ENCODE data around the gene FGF14. TPM values are rescaled to one million over a fixed set of nuclear protein-coding genes. Genes with fewer than 3 reads are reported as not detected.
"Not testable (repeated sequence)": the region's sequence is repeated elsewhere in the genome, so short reads cannot be mapped to it uniquely, and the experiment has no call there.

Gene FGF14
- total RNA-seq, 3 donors from 2014 or later, result under 0.01 to 0.29 (median under 0.01) TPM

- no peak for TF ChIP-seq POLR2A (IDR thresholded peaks at IDR 0.05)
- no peaks in the 10 kb centered on the region for H3K4me1 ChIP-seq
- no peak for DNase-seq (ENCODE audit: low spot score in 2 of 2)
- no peaks in the 10 kb centered on the region for H3K9me3 ChIP-seq
- no peak overlapping the region for H3K4me3 ChIP-seq
- no peak overlapping the region for H3K27ac ChIP-seq
- no peaks in the 10 kb centered on the region for H3K27me3 ChIP-seq
- H3K36me3 ChIP-seq, result no peaks in the 10 kb centered on the region
- intact Hi-C loops (cut with DNase I; ENCODE audit: low total_unique reads), result no loop called here
Observed at GRCh38 chr13:102089177-102089576, 312.7 kb downstream of the FGF14 start.

- Histone ChIP-seq H3K27me3 (no peaks in the 10 kb centered on the region), H3K9me3 (no peaks in the 10 kb centered on the region), H3K4me1 (no peaks in the 10 kb centered on the region), H3K36me3 (no peaks in the 10 kb centered on the region), H3K27ac (no peak overlapping the region), H3K4me3 (no peak overlapping the region)
- TF ChIP-seq, protein P1, sequence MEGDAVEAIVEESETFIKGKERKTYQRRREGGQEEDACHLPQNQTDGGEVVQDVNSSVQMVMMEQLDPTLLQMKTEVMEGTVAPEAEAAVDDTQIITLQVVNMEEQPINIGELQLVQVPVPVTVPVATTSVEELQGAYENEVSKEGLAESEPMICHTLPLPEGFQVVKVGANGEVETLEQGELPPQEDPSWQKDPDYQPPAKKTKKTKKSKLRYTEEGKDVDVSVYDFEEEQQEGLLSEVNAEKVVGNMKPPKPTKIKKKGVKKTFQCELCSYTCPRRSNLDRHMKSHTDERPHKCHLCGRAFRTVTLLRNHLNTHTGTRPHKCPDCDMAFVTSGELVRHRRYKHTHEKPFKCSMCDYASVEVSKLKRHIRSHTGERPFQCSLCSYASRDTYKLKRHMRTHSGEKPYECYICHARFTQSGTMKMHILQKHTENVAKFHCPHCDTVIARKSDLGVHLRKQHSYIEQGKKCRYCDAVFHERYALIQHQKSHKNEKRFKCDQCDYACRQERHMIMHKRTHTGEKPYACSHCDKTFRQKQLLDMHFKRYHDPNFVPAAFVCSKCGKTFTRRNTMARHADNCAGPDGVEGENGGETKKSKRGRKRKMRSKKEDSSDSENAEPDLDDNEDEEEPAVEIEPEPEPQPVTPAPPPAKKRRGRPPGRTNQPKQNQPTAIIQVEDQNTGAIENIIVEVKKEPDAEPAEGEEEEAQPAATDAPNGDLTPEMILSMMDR (IDR thresholded peaks at IDR 0.05), result no peak
- no peak for TF ChIP-seq POLR2A (IDR thresholded peaks at IDR 0.05)
- TF ChIP-seq POLR2AphosphoS5 (IDR thresholded peaks at IDR 0.05), result no peak
- intact Hi-C loops (cut with DNase I; ENCODE audit: low total_unique reads), result no loop called here
- DNase-seq (ENCODE audit: low spot score in 2 of 2), result no peak
Observed at GRCh38 chr13:102073251-102073650, 328.6 kb downstream of the FGF14 start.

GRCh38 chr13:102071711-102072110 lies 330.1 kb downstream of the FGF14 start:
- Histone ChIP-seq H3K9me3 (no peaks in the 10 kb centered on the region), H3K27me3 (no peaks in the 10 kb centered on the region), H3K4me3 (no peak overlapping the region), H3K27ac (no peak overlapping the region), H3K4me1 (no peaks in the 10 kb centered on the region), H3K36me3 (no peaks in the 10 kb centered on the region)
- TF ChIP-seq, protein P1 (IDR thresholded peaks at IDR 0.05), result no peak
- TF ChIP-seq POLR2AphosphoS5 (IDR thresholded peaks at IDR 0.05) (no peak), POLR2A (IDR thresholded peaks at IDR 0.05) (no peak)
- no peak for DNase-seq (ENCODE audit: low spot score in 2 of 2)
- intact Hi-C loops (cut with DNase I; ENCODE audit: low total_unique reads), result no loop called here

DNA sequence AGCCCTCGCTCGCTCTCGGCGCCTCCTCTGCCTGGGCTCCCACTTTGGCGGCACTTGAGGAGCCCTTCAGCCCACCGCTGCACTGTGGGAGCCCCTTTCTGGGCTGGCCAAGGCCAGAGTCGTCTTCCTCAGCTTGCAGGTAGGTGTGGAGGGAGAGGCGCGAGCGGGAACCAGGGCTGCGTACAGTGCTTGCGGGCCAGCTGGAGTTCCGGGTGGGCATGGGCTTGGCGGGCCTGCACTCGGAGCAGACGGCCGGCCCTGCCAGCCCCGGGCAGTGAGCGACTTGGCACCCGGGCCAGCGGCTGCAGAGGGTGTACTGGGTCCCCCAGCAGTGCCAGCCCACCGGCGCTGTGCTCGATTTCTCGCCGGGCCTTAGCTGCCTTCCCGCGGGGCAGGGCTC lies 333.5 kb downstream of the FGF14 start:
- H3K27me3 ChIP-seq; H3K27ac ChIP-seq; H3K4me3 ChIP-seq; intact Hi-C loops (cut with DNase I; ENCODE audit: low total_unique reads); H3K36me3 ChIP-seq; H3K4me1 ChIP-seq; H3K9me3 ChIP-seq; DNase-seq (ENCODE audit: low spot score in 2 of 2): not testable (repeated sequence)

DNA sequence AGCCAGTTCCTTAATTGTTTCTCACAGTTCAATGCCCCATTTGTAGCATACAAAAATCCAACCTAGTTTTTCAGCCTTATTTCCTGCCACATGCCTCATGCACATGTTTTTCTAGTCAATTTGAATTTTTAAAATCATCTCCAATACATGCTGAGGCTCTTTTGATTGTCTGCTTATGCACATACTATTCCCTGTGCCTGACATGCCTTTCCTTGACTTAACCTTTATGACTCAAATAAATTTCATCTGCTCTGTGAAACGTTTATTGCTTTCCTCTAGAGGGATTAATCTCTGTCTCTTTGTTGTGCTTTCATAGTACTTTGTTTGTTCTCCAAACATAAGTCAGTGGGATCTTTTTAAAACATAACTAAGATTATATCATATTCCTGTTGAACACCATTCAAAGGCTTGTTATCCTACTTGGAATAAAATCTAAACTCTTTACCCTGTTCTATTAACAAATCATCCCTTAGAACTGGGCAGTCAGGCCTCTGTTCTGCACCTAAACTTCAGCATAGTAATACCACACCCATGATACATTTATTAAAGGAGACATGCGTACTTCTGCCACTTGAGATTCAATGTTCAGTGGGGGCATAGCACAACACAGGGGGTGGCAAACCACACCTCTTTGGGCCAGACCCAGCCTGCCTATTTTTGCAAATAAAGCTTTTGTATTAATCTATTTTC lies 346.6 kb downstream of the FGF14 start:
- no peak for DNase-seq (ENCODE audit: low spot score in 2 of 2)
- TF ChIP-seq POLR2AphosphoS5 (IDR thresholded peaks at IDR 0.05), result no peak
- TF ChIP-seq, protein P1 (IDR thresholded peaks at IDR 0.05), result no peak
- no peaks in the 10 kb centered on the region for H3K27me3 ChIP-seq
- no peak overlapping the region for H3K4me3 ChIP-seq
- peaks cover 3% of the 10 kb centered on the region for H3K36me3 ChIP-seq
- no peaks in the 10 kb centered on the region for H3K4me1 ChIP-seq
- H3K9me3 ChIP-seq, result peaks cover 6 to 30% of the 10 kb centered on the region in 2 donors
- H3K27ac ChIP-seq, result no peak overlapping the region
- intact Hi-C loops (cut with DNase I; ENCODE audit: low total_unique reads), result no loop called here

DNA sequence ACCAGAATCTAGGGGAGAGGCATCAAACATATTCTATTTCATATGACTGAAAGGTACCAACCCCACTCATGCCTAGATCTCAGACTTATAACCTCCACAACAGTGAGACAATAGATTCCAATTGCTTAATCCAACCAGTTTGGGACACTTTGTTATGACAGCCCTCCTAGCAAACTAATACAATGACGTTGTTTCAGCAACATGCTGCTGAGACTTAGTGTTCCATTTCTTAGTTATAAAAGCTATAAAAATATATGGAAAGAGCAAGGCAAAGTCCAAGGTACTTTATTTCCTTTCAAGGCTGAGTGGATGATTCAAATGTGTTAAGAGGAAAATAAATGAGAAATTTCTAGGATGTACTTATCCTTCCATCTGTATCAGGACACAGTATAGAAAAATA lies 352.0 kb downstream of the FGF14 start:
- H3K36me3 ChIP-seq, result peaks cover 3% of the 10 kb centered on the region
- H3K9me3 ChIP-seq, result peaks cover 6 to 32% of the 10 kb centered on the region in 2 donors
- no peak for TF ChIP-seq POLR2A (IDR thresholded peaks at IDR 0.05)
- TF ChIP-seq, protein P1 (IDR thresholded peaks at IDR 0.05), result no peak
- H3K4me3 ChIP-seq, result no peak overlapping the region
- DNase-seq (ENCODE audit: low spot score in 2 of 2), result no peak
- intact Hi-C loops (cut with DNase I; ENCODE audit: low total_unique reads), result no loop called here
- H3K27ac ChIP-seq, result no peak overlapping the region
- H3K27me3 ChIP-seq, result no peaks in the 10 kb centered on the region
- no peaks in the 10 kb centered on the region for H3K4me1 ChIP-seq
